HTERT RPE-1 (cell line): ENCODE results near the gene SEZ6L2.
"Not testable (repeated sequence)": the region's sequence is repeated elsewhere in the genome, so short reads cannot be mapped to it uniquely, and the experiment has no call there.

ENCODE experiments used
- in situ Hi-C: fragments of 300-500 bp; cut with MboI; formaldehyde crosslinking; loops from 4 replicates; pipeline ENCODE4 v1.14.3; 2020; ENCODE audit warnings: low sequenced_read_pairs

SEZ6L2 gene

GRCh38 chr16:29858149-29858849 lies 41.1 kb downstream of the SEZ6L2 start:
- in situ Hi-C loops: no loop called here

GRCh38 chr16:29857133-29857760 lies 42.1 kb downstream of the SEZ6L2 start:
- in situ Hi-C loops: no loop called here

DNA sequence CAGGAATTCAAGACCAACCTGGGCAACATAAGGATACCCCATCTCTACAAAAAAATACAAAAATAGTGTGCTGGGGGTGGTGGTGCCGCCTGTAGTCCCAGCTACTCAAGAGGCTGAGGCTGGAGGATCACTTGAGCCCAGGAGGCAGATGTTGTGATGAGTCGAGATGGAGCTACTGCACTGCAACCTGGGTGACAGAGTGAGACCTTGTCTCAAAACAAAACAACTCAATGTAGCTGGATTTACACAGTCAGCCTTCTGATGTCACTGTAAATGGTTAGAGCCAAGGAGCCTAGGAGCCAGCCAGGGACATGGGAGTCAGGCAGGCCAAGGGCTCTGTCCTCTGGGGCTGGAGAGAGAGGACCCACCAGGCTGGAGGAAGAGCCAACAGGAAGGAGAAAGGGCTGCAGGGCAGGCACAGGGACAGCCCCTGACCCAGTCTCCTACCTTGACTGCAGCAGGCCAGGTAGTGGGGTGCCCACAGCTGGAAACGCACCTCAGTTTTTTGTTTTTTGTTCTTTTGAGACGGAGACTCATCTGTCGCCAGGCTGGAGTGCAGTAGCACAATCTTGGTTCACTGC lies 44.7 kb downstream of the SEZ6L2 start:
- in situ Hi-C loops: no loop called here

DNA sequence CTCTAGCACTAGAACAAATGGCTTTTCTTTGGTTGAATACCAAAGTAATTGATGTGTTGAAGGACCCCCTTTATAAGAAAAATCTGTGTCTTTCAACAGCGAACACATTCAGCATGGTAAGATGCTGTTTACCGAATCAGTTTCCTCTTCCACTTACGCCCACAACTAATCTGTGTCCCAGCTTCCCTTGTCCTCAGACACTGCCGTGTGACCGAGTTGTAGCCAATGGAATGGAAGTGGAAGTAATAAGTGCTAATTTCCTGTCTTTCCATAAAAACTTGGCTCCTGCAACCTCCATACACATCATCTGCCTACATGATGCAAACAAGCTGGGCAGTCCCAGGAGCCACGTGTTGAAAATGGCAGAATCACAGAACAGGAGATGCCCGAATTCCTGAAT lies 46.7 kb downstream of the SEZ6L2 start:
- in situ Hi-C loops: no loop called here

GRCh38 chr16:29850998-29851397 lies 48.4 kb downstream of the SEZ6L2 start:
- in situ Hi-C loops: no loop called here

DNA sequence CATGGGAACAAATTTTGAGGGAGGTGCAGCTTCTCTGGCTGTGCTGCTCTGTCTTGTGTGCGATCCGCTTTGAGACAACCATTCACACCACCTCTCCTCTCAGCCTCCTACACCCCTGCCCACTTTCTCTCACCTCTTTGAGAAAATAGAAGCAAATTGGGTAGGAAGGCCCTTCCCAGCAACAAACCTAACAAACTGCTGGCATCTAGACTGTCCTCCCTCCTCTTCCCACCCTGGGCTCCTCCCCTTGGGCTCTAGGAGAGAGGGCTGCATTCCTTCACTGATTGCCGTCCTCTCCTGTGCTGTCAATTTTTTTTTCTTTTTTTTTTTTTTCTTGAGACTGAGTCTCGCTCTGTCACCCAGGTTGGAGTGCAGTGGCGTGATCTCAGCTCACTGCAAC lies 49.8 kb downstream of the SEZ6L2 start:
- in situ Hi-C loops: no loop called here

- in situ Hi-C loops: no loop called here
These were observed 50.7 kb downstream of the SEZ6L2 start for GRCh38 chr16:29848420-29849297.

DNA sequence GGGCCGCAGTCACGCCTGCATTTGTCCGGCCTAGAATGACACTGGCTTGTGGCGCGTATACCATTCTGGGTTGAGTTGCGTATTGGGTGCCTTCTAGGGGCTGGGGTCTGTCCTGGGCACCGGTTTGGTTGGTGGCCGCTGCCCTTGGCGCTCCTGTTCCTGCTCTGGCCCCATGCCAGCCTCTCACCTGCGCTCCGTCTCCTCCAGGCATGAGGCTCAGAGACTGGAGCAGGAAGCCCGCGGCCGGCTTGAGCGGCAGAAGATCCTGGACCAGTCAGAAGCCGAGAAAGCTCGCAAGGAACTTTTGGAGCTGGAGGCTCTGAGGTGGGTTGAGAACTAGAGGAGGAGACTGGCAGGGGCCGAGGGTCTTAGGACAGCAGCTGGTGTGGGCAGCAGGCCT lies 53.7 kb downstream of the SEZ6L2 start:
- in situ Hi-C loops: no loop called here

DNA sequence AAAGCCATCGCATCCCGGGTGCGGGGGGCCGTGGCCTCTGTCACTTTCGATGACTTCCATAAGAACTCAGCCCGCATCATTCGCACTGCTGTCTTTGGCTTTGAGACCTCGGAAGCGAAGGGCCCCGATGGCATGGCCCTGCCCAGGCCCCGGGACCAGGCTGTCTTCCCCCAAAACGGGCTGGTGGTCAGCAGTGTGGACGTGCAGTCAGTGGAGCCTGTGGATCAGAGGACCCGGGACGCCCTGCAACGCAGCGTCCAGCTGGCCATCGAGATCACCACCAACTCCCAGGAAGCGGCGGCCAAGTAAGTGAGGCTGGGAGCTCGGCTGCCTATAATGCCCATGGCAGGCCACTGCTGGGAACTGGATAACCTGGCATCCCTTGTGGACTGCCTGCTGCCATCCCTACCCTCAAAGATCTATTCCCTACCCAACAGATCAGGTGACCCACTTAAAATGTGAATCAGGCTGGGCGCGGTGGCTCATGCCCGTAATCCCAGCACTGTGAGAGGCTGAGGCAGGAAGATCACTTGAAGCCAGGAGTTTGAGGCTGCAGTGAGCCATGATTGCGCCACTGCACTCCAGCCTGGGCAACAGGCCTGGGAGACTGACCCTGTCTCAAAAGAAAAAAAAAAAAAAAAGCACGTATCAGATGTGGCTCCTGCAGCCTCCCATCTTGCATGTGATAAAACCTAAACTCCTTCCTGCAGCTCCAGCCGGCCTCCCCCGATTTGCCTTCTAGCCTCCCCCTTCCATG lies 54.6 kb downstream of the SEZ6L2 start:
- in situ Hi-C loops: no loop called here

DNA sequence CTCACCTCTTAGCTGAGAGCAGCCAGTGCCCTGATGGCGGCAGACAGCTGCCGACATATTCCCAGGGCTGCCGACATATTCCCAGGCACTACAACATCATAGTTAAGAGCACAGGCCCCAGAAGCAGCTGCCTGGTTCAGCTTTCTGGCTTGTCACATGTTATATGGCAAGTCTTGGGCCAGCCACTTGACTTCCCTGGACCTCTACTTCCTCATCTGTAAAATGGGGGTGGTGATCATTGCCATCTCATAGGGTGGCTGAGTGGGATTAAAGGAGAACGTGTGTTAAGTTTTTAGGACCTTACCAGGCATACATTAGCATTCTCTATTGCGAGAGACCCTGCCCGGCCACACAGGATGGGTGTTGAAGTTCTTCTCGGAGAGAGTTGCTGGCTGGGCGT lies 55.4 kb downstream of the SEZ6L2 start:
- in situ Hi-C loops: no loop called here

- in situ Hi-C loops: no loop called here
These were observed 56.5 kb downstream of the SEZ6L2 start for GRCh38 chr16:29842732-29843346.

DNA sequence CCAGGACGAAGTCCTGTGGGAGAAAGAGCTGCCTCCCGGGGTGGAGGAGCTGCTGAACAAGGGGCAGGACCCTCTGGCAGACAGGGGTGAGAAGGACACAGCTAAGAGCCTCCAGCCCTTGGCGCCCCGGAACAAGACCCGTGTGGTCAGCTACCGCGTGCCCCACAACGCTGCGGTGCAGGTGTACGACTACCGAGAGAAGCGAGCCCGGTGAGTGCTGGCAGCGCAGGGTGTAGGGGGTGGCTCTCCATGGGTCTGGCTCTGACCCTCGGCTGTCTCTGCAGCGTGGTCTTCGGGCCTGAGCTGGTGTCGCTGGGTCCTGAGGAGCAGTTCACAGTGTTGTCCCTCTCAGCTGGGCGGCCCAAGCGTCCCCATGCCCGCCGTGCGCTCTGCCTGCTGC lies 57.7 kb downstream of the SEZ6L2 start:
- in situ Hi-C loops: no loop called here

DNA sequence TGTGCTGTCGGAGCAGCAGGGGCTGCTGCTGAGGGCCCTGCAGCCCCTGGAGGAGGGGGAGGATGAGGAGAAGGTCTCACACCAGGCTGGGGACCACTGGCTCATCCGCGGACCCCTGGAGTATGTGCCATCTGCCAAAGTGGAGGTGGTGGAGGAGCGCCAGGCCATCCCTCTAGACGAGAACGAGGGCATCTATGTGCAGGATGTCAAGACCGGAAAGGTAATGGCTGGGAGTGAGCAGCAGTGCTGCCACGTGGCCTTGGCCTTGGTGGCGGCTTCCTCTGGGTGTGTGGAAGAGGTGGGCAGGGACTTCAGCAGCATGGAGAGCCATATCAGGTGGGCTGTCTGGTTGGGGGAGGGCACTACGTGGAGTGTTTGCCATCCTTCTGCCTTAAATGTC lies 59.1 kb downstream of the SEZ6L2 start:
- in situ Hi-C loops: no loop called here

DNA sequence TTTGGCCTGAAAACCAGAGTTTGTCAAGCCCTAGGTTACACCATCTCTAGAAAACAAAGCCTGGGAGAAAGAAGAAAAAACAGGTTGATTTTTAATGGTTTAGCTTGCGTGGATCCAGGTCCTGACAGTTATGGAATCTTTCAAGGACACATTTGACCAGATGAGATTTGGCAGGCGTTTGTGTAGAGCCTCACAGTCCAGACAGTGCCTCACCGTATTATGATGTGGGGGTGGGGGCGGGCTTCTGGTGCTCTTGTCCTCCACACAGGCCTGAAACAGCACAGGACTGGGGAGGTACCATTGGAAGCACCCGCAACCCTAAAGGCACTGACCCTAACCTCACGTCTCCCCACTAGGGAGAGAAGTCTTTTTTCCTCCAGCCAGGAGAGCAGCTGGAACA lies 59.5 kb downstream of the SEZ6L2 start:
- in situ Hi-C loops: no loop called here

GRCh38 chr16:29837841-29838240 lies 61.5 kb downstream of the SEZ6L2 start:
- in situ Hi-C loops: no loop called here

GRCh38 chr16:29836623-29837022 lies 62.7 kb downstream of the SEZ6L2 start:
- in situ Hi-C loops: no loop called here

- in situ Hi-C loops: no loop called here
These were observed 63.4 kb downstream of the SEZ6L2 start for GRCh38 chr16:29835926-29836325.

DNA sequence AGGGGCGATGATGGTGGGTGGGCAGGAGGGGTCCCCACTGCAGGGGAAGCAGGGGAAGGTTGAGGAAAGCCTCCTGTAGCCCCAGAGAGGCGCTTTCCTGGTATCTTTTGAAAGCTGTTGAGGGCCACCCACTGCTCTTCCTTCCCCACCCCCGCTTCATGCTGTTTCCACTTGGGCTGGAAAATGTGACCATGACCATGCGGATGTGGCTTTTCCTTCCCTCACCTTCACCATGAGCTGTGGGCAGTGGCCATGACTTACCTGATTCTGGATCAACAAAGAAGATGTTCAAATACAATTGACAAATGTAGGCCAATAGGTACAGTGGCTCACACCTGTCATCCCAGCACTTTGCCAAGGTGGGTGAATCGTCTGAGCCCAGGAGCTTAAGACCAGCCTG lies 65.3 kb downstream of the SEZ6L2 start:
- in situ Hi-C loops: no loop called here

DNA sequence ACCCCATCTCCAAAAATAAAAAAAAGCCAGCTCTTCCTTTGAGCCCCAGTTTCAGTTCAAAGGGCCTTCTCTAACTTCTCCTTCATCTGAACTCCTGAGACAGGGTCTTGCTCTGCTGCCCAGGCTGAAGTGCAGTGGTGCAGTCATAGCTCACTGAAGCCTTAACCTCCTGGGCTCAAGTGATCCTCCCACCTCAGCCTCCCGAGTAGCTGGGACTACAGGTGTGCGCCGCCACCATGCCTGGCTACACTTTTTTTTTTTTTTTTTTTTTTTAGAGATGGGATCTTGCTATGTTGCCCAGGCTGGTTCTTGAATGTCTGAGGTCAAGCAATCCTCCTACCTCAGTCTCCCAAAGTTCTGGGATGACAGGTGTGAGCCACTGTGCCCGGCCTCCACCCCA lies 66.1 kb downstream of the SEZ6L2 start:
- in situ Hi-C loops: not testable (repeated sequence)

GRCh38 chr16:29831490-29831889 lies 67.9 kb downstream of the SEZ6L2 start:
- in situ Hi-C loops: no loop called here
